Measurements from ENCODE around the gene JMJD7.

Gene JMJD7

DNA sequence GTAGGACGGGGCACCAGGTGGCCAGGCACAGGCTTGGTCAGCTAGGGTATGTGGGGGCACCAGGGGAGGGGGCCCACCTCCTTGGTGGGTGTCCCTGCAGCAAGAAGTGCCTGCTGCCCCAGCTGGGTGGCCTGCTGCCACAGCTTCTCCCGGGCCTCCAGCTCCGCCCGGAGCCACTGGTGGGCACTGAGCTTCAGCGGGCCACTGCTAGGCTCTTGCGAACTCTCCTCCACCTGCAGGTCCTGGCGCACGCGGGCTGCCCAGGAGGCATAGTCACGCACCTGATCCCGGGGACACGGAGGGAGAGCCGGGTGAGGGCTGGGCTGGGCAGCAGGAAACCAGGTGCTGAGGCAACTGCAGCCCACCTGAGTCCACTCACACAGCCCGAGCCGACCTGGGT, 40.4 kb downstream of the JMJD7 start:
- no peak for DNase-seq

- DNase-seq: no peak
Observed at GRCh38 chr15:41869770-41870688, 42.1 kb downstream of the JMJD7 start.

DNA sequence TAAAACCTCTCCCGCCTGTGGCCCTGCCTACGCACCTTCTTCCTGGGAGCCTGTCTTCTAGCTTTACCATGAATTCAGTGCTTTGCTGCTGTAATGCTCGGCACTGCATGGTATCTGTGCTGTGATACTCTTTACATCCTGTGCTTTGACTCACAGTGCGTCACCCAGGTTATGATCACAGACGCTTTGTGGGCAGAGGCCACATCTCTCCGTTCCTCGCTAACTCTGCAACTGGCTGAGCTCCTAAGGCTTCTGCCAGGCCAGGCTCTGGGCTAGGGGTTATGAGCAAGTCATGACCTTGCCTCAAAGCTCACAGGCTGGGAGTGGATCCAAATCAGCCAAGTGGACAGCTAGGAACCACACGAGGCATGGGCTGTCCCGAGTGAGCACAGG, 42.8 kb downstream of the JMJD7 start:
- DNase-seq: no peak

GRCh38 chr15:41871175-41871905, 43.4 kb downstream of the JMJD7 start:
- DNase-seq: no peak

DNA sequence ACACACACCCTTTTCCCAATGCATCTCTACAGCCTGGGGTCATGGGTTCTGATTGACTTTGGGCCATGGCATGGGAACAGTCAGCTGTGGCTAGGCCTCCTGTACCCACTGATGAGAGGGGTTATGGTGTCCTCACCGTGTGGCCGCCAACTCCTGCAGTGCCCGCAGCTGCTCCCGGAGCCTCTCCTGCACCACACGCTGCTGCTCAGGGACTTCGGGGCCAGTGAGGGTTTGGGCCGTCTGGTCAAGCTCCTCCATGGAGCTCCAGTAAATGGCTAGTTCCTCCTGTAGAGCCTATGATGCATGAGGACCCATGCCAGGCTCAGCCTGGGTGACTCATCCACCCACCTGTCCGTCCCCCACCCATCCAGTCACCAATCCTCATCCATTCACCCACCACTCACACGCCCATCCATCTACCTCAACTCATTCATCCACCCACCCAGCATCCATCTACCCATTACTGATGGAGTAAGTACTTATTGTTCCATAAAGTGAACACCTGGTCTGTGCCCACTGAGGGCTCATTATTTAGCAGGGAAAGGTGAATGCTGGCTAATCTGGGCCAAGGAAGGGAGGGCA, 44.4 kb downstream of the JMJD7 start:
- DNase-seq: no peak

DNA sequence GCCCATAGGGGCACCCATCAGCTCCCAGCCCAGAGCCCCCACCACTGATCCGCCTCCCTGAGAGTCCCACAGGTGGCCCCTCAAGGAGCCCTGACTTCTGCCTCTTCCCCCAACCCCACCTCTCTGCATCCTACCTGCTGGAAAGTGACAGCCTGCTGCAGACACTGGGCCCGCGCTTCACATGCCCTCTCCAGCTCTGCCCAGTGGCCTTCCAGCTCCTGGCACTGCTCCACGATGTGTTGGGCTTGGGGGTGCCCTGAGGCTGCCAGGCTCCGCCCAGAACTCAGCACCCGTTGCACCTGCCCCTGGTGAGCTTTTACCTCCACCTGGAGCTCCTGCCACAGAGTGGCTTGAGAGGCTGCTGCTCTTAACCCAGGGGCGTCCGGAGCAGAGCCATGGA, 45.8 kb downstream of the JMJD7 start:
- no peak for DNase-seq

GRCh38 chr15:41874736-41875135, 46.8 kb downstream of the JMJD7 start:
- no peak for DNase-seq

DNA sequence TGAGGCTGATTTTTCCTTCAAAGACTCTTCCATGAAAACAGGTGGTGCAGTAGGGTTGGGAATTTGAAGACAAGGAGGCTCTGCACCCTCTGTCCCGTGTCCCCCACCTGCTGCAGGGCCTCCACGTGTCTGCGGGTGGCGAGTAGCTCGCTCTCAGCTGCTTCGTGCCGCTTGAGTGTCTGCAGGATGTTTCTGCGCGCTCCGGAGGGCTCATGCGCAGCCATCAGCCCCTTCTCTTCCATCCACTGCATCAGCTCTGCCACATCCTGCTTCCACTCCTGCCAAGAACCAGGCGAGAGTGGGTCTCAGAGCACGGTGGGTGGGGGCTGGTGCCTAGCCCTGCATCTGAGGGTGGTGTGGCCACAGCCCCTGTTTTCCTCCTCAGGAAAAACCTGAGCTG, 48.1 kb downstream of the JMJD7 start:
- DNase-seq: no peak

- no peak for DNase-seq
Observed at GRCh38 chr15:41876689-41877088, 48.8 kb downstream of the JMJD7 start.

DNA sequence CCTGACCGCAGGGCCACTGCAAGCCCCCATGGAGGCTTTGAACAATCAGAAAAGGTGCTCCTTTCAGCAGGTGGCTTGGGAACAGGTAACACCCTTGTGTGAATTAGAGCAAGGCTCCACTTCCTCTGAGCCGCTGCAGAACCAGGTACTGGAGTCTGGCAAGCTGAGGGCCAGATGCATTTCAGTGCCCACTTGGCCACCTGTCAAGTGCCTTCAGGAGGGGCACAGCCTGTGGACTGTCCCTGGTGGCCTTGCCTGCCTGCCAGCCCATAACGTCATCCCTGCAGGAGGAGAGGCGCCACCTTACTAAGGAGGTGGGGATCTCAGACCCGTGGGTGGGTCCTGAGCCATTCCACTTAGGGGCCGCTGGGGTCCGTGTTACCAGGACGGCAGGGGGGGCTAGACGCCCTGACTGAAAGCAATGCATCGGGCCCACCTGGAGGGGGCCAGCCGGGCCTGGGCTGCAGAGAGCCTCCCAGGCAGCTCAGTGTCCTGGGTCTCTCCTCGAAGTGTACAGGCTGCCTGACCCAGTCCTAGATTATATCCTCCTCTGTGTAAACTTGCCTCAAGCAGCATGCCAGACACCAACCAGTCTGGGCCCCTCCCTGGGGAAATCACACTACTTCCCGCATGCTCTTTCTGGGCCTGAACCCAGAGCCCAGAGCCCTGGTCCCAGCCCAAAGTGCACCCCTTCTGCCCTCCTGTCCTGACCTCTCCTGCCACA, 49.9 kb downstream of the JMJD7 start:
- DNase-seq: no peak

DNA sequence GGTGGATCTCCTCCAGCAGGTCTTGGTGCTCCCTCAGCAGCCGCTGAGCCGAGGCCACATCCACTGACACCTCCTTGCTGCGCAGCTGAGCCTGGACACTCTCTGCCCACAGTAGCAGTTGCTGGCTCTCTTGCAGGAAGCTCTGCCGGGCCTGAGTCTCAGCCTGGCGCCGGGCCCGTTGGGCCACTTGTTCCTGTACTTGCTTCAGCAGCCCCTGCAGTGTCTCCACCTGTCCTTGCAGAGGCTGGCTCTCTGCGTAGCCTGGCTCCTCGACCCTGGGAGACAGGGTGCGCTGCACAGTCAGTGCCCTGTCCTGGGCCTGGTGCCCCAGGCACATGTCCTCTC, 50.4 kb downstream of the JMJD7 start:
- DNase-seq: no peak

DNA sequence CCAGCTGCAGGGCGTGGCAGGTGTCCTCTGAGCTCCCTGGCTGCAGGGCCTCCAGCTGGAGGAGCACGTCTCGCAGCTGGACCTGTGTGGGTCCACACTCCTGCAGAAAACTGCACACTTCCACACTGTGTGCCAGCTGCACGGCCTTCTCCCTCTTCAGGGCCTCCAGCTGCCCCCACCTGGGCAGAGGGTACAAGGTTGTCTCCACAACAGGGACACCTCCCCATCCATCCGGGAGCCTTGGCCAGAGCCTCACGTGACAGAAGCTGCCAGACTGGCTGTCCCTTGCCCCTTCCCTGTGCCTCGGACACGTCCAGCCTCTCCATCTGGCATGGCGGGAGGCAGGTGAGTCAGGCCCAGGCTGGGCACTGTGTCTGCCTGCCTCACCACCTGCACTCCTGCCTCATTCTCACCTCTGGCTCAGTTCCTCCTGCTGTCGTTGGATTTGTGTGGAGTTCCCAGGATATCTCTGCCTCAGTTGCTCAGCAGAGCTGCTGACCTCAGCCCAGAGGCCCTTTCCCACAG, 51.5 kb downstream of the JMJD7 start:
- no peak for DNase-seq

DNA sequence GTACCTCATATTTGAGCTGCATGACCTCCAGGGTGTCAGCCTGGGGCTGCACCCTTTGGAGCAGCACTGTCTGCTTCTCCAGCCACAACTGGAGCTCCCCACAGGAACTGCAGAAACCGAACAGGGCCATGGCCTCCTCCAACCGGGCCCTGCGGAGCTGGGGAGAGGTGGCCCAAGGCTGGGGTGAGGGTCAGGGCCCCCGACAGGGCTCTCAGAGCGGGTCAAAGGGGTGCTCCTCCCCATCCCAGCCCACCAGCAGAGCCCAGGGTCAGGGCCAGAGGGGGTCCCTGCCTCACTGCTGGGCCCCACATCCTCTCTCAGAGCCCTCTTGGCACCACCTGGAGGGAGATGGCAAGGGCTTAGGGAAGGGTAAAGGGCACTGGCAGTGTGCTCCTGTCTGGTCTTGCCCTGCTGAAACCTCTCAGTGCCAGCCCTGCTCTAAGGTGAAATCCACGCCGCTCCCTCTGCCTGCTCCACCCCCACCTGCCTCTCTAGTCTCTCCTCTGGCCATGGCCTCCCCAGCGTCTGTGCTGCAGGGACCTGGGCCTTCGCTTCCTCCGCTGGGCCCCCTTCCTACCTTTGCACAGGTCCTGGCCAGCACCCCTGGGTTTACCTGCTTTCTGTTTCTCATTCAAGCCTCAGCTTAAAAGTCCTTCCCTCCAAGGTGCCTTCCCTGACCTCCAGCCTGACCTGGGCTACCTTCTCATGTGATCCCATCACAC, 52.4 kb downstream of the JMJD7 start:
- DNase-seq: no peak

DNA sequence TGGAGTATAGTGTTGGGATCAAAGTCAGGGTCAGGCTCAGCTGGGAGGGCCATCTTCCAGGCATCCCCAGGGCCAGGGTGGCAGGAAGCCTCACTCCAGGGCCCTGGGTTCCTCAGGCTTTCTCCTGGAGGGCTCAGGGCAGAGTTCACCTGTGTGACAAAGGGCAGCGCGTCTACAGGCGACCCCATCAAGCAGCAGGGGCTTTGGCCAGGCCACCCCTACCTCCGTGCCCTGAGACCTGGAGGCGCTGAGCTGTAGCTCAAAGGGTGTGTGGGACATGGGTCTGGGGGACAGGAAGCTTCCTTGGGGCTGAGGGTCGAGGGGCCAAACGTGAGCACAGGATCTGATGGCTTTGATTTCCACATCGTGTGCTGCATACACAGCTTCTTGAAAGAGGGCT, 53.2 kb downstream of the JMJD7 start:
- no peak for DNase-seq

- no peak for DNase-seq
Observed at GRCh38 chr15:41881550-41881919, 53.6 kb downstream of the JMJD7 start.

DNA sequence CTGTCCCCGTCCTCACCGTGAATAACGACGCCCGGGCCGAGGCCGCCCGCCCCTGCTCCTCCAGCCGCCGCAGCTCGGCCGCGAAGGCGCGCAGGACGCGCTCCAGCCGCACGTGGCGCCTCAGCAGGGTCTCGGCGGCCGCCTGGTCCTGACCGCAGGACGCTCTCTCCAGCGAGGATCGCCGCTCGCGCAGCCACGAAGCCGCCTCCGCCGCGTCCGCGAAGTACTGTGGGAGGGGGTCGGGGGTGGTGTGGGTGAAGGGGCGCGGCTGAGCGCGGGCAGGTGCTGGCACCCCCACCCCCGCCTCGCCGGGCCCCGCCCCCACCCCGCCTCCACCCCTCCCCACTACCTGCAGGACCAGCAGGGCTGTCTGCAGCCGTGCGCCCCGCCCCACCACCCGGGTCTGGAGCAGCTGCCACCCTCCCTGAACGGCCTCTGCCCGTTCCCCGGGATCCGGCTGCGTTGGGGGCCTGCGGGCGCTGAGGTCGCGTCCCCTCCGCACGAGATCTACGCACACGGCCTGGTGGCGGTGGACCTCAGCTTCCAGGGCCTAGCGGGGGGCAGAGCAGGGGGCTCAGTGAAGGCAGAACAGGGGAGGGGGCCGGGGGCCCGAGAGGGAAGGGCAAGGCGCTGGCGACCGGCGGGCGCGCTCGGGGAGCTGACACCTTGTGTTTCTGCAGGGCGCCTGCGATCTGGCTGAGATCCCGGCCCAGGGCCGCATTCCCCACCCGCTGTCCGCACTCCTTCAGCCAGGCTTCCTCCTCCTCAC, 54.2 kb downstream of the JMJD7 start:
- DNase-seq: no peak

- no peak for DNase-seq
Observed at GRCh38 chr15:41882689-41883483, 55.0 kb downstream of the JMJD7 start.

- DNase-seq: no peak
Observed at GRCh38 chr15:41883484-41883825, 55.6 kb downstream of the JMJD7 start.

- DNase-seq: no peak
Observed at GRCh38 chr15:41884458-41884857, 56.6 kb downstream of the JMJD7 start.

DNA sequence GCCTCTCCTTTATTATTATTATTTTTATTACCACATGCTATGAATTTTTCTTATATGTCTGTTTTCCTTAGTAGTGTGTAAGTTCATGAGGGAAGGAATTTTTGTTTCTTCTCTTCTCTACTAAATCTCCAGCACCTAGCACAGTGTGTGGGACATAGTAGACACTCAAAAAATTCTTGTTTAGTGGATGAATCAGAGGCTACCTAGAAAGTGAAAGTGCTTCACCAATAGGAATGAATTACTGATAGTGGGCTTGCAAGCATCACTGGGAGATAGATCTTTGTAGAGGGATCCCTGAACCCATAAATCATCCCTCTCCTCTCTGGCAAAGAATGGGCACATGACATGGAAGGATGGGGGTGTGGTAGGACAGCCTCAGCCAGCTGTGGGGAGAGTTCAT, 57.4 kb downstream of the JMJD7 start:
- no peak for DNase-seq

DNA sequence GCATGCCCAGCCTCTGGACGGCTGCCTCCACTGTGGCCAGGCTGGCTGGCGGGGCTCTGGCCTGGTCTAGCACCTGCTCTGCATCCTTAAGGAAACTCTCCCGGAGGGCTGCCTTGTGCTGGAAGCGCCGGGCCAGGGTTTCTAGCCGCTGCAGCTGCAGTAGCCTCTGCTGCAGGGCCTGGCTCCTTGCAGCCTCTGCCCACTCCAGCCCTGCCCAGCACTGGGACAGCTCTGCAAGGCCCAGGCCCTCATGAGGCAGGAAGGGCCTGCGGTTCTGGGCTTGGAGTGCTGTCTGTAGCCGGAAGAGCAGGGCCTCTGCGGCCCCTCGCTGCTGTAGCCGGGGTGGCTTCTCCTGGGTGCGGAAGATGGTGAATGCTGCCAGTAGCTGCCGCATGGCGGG, 57.9 kb downstream of the JMJD7 start:
- no peak for DNase-seq

Data from NCI-H2081 treated with DMSO at 0.1 percent for 48 hours (cell line).